ENCODE data around the gene KCNG4.
A peak's percentile ranks its signal among the peaks of the same experiment; 100 is the strongest.

KCNG4 gene

GRCh38 chr16:84182680-84183571 is 56.9 kb downstream of the KCNG4 start:
- DNase-seq (ENCODE audit: low read depth): no peak

GRCh38 chr16:84182104-84182503 is 57.7 kb downstream of the KCNG4 start:
- no peak for DNase-seq (ENCODE audit: low read depth)

GRCh38 chr16:84181144-84181915 is 58.5 kb downstream of the KCNG4 start:
- no peak for DNase-seq (ENCODE audit: low read depth)

- no peak for DNase-seq (ENCODE audit: low read depth)
Measured at GRCh38 chr16:84180519-84181140, 59.2 kb downstream of the KCNG4 start.

- DNase-seq (ENCODE audit: low read depth): no peak
Measured at GRCh38 chr16:84179612-84180320, 60.0 kb downstream of the KCNG4 start.

GRCh38 chr16:84178892-84179611 is 60.8 kb downstream of the KCNG4 start:
- no peak for DNase-seq (ENCODE audit: low read depth)

GRCh38 chr16:84178146-84178765 is 61.6 kb downstream of the KCNG4 start:
- DNase-seq (ENCODE audit: low read depth): no peak

- no peak for DNase-seq (ENCODE audit: low read depth)
Measured at GRCh38 chr16:84177741-84178073, 62.1 kb downstream of the KCNG4 start.

GRCh38 chr16:84176192-84177053 is 63.4 kb downstream of the KCNG4 start:
- no peak for DNase-seq (ENCODE audit: low read depth)

GRCh38 chr16:84175350-84176081 is 64.3 kb downstream of the KCNG4 start:
- DNase-seq (ENCODE audit: low read depth): peak; percentile 61

- no peak for DNase-seq (ENCODE audit: low read depth)
Measured at GRCh38 chr16:84174396-84174795, 65.4 kb downstream of the KCNG4 start.

- no peak for DNase-seq (ENCODE audit: low read depth)
Measured at GRCh38 chr16:84169765-84170310, 70.0 kb downstream of the KCNG4 start.

Data from activated T-cell treated with anti-CD3 and anti-CD28 coated beads for 24 hours (primary cell).